Activated B cell treated with CpG ODN at 0.5 μM for 24 hours (primary cell): Measurements from ENCODE around the gene NXT1. TPM values are rescaled to one million over a fixed set of nuclear protein-coding genes. Genes with fewer than 3 reads are reported as not detected.

Experiments used
- ATAC-seq: fragments of 200-7000 bp; cut with Tn5 transposase; one replicate; pipeline ENCODE4 v1.10.0; 2021; ENCODE audit warnings: low read depth, mild to moderate bottlenecking, moderate library complexity
- CTCF ChIA-PET: fragments of 350-600 bp; sonication (Branson Sonifier 250); formaldehyde crosslinking; loops from one replicate; lab custom pipeline; 2021; ENCODE audit warnings: antibody characterized with exemption; lab: Charles Lee
- POLR2A ChIA-PET: fragments of 350-600 bp; sonication (Branson Sonifier 250); formaldehyde crosslinking; loops from one replicate; lab custom pipeline; 2021; ENCODE audit warnings: antibody characterized with exemption; lab: Charles Lee
- DNase-seq: peaks from one replicate; pipeline ENCODE4 v3.0.0; 2022
- H3K27ac Mint-ChIP-seq: one replicate; pipeline ENCODE4 v1.8.0; 2020; ENCODE audit warnings: mixed read lengths
- H3K27me3 Mint-ChIP-seq: one replicate; pipeline ENCODE4 v1.8.0; 2021; ENCODE audit warnings: mixed read lengths
- H3K36me3 Mint-ChIP-seq: one replicate; pipeline ENCODE4 v1.8.0; 2021; ENCODE audit warnings: low read depth, mixed read lengths
- H3K4me1 Mint-ChIP-seq: one replicate; pipeline ENCODE4 v1.8.0; 2021; ENCODE audit warnings: mixed read lengths
- H3K4me3 Mint-ChIP-seq: one replicate; pipeline ENCODE4 v1.8.0; 2020; ENCODE audit warnings: mild to moderate bottlenecking, mixed read lengths
- H3K9me3 Mint-ChIP-seq: one replicate; pipeline ENCODE4 v1.8.0; 2020; ENCODE audit warnings: mixed read lengths
- CTCF ChIP-seq: fragments of 200-600 bp; IDR thresholded peaks from one replicate; pipeline ENCODE4 v1.8.0; 2022; ENCODE audit warnings: antibody characterized with exemption, mild to moderate bottlenecking
- intact Hi-C: fragments of 100-400 bp; cut with micrococcal nuclease; formaldehyde crosslinking; loops from one replicate; pipeline ENCODE4 v1.15.1; 2024
- total RNA-seq: library from RNA; stranded (reverse); gene quantifications from 2 replicates; pipeline ENCODE4 v1.2.3, GENCODE V29; 2022

NXT1 gene
- total RNA-seq, 1 donor from 2014 or later: 28.8 TPM

GRCh38 chr20:23311947-23312506, 38.6 kb upstream of the NXT1 start:
- H3K36me3 Mint-ChIP-seq: no peaks in the 10 kb centered on the region
- intact Hi-C loops: no loop called here
- ATAC-seq (no peak), DNase-seq (no peak)
- CTCF ChIA-PET: no interaction called here
- no peaks in the 10 kb centered on the region for H3K4me1 Mint-ChIP-seq
- H3K27ac Mint-ChIP-seq: no peak overlapping the region
- POLR2A ChIA-PET: no interaction called here
- H3K9me3 Mint-ChIP-seq: no peaks in the 10 kb centered on the region
- H3K27me3 Mint-ChIP-seq: peaks cover 2% of the 10 kb centered on the region
- TF ChIP-seq CTCF: no peak
- no peak overlapping the region for H3K4me3 Mint-ChIP-seq

- TF ChIP-seq CTCF: no peak
- ChIA-PET POLR2A (no interaction called here), CTCF (no interaction called here)
- no peak for DNase-seq
- no peaks in the 10 kb centered on the region for H3K4me1 Mint-ChIP-seq
- H3K27ac Mint-ChIP-seq: no peak overlapping the region
- no peaks in the 10 kb centered on the region for H3K9me3 Mint-ChIP-seq
- ATAC-seq: no peak
- H3K27me3 Mint-ChIP-seq: peaks cover 2% of the 10 kb centered on the region
- no peaks in the 10 kb centered on the region for H3K36me3 Mint-ChIP-seq
- intact Hi-C loops: no loop called here
- H3K4me3 Mint-ChIP-seq: no peak overlapping the region
Observed at GRCh38 chr20:23313271-23313670, 37.3 kb upstream of the NXT1 start.

- no peak overlapping the region for H3K4me3 Mint-ChIP-seq
- H3K9me3 Mint-ChIP-seq: no peaks in the 10 kb centered on the region
- TF ChIP-seq CTCF: no peak
- ATAC-seq: no peak
- no peaks in the 10 kb centered on the region for H3K36me3 Mint-ChIP-seq
- no peaks in the 10 kb centered on the region for H3K4me1 Mint-ChIP-seq
- peaks cover 2% of the 10 kb centered on the region for H3K27me3 Mint-ChIP-seq
- ChIA-PET POLR2A (no interaction called here), CTCF (no interaction called here)
- no peak overlapping the region for H3K27ac Mint-ChIP-seq
- no peak for DNase-seq
- intact Hi-C loops: no loop called here
Observed at GRCh38 chr20:23314699-23315098, 35.9 kb upstream of the NXT1 start.

GRCh38 chr20:23315099-23315498, 35.5 kb upstream of the NXT1 start:
- ChIA-PET CTCF (no interaction called here), POLR2A (no interaction called here)
- no peak for TF ChIP-seq CTCF
- intact Hi-C loops: no loop called here
- H3K27ac Mint-ChIP-seq: no peak overlapping the region
- H3K9me3 Mint-ChIP-seq: no peaks in the 10 kb centered on the region
- H3K27me3 Mint-ChIP-seq: peaks cover 2% of the 10 kb centered on the region
- no peaks in the 10 kb centered on the region for H3K36me3 Mint-ChIP-seq
- H3K4me1 Mint-ChIP-seq: no peaks in the 10 kb centered on the region
- no peak overlapping the region for H3K4me3 Mint-ChIP-seq
- DNase-seq: no peak
- no peak for ATAC-seq

- H3K36me3 Mint-ChIP-seq: no peaks in the 10 kb centered on the region
- no peak overlapping the region for H3K4me3 Mint-ChIP-seq
- H3K9me3 Mint-ChIP-seq: no peaks in the 10 kb centered on the region
- peaks cover 4% of the 10 kb centered on the region for H3K27me3 Mint-ChIP-seq
- no peak overlapping the region for H3K27ac Mint-ChIP-seq
- no peak for TF ChIP-seq CTCF
- no peak for ATAC-seq
- ChIA-PET POLR2A (no interaction called here), CTCF (no interaction called here)
- intact Hi-C loops: no loop called here
- DNase-seq: no peak
- no peaks in the 10 kb centered on the region for H3K4me1 Mint-ChIP-seq
Observed at GRCh38 chr20:23316626-23317025, 34.0 kb upstream of the NXT1 start.
